MM.1S (cell line): ENCODE results near the gene KRT78.

ENCODE experiments used
- DNase-seq: peaks from one replicate; pipeline ENCODE4 v3.0.0-alpha.2; 2015
- H2AFZ ChIP-seq: fragments of 300-600 bp; sonication (generic); 2 replicates; pipeline ENCODE4 v1.6.0; 2016; ENCODE audit warnings: antibody characterized with exemption, low read length
- H3F3A ChIP-seq: fragments of 300-600 bp; sonication (generic); 2 replicates; pipeline ENCODE4 v1.6.1; 2016; ENCODE audit warnings: mild to moderate bottlenecking, antibody characterized with exemption, low read length, moderate library complexity, mixed read lengths; ENCODE audit not compliant: insufficient read depth
- H3K27ac ChIP-seq: fragments of 300-600 bp; sonication (generic); 2 replicates; pipeline ENCODE4 v1.5.1; 2016; ENCODE audit warnings: mild to moderate bottlenecking, low read length
- H3K27me3 ChIP-seq: fragments of 300-600 bp; sonication (generic); replicated peaks from 2 replicates; pipeline ENCODE4 v1.6.0; 2016; ENCODE audit warnings: low read length; ENCODE audit not compliant: insufficient read depth
- H3K36me3 ChIP-seq: fragments of 300-600 bp; sonication (generic); replicated peaks from 2 replicates; pipeline ENCODE4 v1.6.1; 2016; ENCODE audit warnings: mild to moderate bottlenecking, low read length, mixed read lengths; ENCODE audit not compliant: insufficient read depth
- H3K4me1 ChIP-seq: fragments of 300-600 bp; sonication (generic); 2 replicates; pipeline ENCODE4 v1.6.1; 2016; ENCODE audit warnings: low read length, mixed read lengths
- H3K4me2 ChIP-seq: fragments of 300-600 bp; sonication (generic); 2 replicates; pipeline ENCODE4 v1.6.0; 2016; ENCODE audit warnings: low read depth, low read length
- H3K4me3 ChIP-seq: fragments of 300-600 bp; sonication (generic); 2 replicates; pipeline ENCODE4 v1.5.1; 2016; ENCODE audit warnings: low read length, mixed read lengths
- H3K79me2 ChIP-seq: fragments of 300-600 bp; sonication (generic); 2 replicates; pipeline ENCODE4 v1.6.1; 2016; ENCODE audit warnings: mixed run types, low read length, mixed read lengths
- H3K9ac ChIP-seq: fragments of 300-600 bp; sonication (generic); 2 replicates; pipeline ENCODE4 v1.6.1; 2016; ENCODE audit warnings: low read length, mixed read lengths
- H3K9me2 ChIP-seq: fragments of 300-600 bp; sonication (generic); replicated peaks from 2 replicates; pipeline ENCODE4 v1.6.1; 2016; ENCODE audit warnings: mild to moderate bottlenecking, low read length, mixed read lengths; ENCODE audit not compliant: insufficient read depth
- H3K9me3 ChIP-seq: fragments of 300-600 bp; sonication (generic); replicated peaks from 2 replicates; pipeline ENCODE4 v1.6.1; 2016; ENCODE audit warnings: mild to moderate bottlenecking, low read length, mixed read lengths; ENCODE audit not compliant: insufficient read depth
- H4K20me1 ChIP-seq: fragments of 300-600 bp; sonication (generic); 2 replicates; pipeline ENCODE4 v1.6.1; 2016; ENCODE audit warnings: mild to moderate bottlenecking, low read length, moderate library complexity, mixed read lengths; ENCODE audit not compliant: insufficient read depth
- CTCF ChIP-seq: fragments of 300-600 bp; sonication (generic); IDR thresholded peaks from 2 replicates; pipeline ENCODE4 v1.5.1; 2016; ENCODE audit warnings: antibody characterized with exemption, low read length, mixed read lengths
- EZH2 ChIP-seq: fragments of 300-600 bp; sonication (generic); optimal IDR thresholded peaks from 2 replicates; pipeline ENCODE3; 2017; ENCODE audit warnings: low read depth, mild to moderate bottlenecking, antibody characterized with exemption, low read length, mixed read lengths
- EZH2phosphoT487 ChIP-seq: fragments of 300-600 bp; sonication (generic); IDR thresholded peaks from 2 replicates; pipeline ENCODE4 v1.6.1; 2018; ENCODE audit warnings: antibody characterized with exemption, low read length

The KRT78 gene

GRCh38 chr12:52848661-52849255 lies at the start of gene KRT78:
Gene KRT78, minus strand, starts transcription at chr12:52848994. Its CDS starts 64 bp downstream, at chr12:52848930.
- no peak for TF ChIP-seq EZH2
- no peak for TF ChIP-seq EZH2phosphoT487
- no peak for TF ChIP-seq CTCF

GRCh38 chr12:52896190-52897100 lies 47.7 kb upstream of the KRT78 start:
- no peak for DNase-seq
- no peak overlapping the region for H2AFZ ChIP-seq
- no peaks in the 10 kb centered on the region for H3K79me2 ChIP-seq
- no peak overlapping the region for H3K4me2 ChIP-seq
- H3K36me3 ChIP-seq: no peaks in the 10 kb centered on the region
- H3K9ac ChIP-seq: no peak overlapping the region
- TF ChIP-seq CTCF (no peak), EZH2 (no peak), EZH2phosphoT487 (no peak)
- no peaks in the 10 kb centered on the region for H3K9me3 ChIP-seq
- H4K20me1 ChIP-seq: no peaks in the 10 kb centered on the region
- H3K9me2 ChIP-seq: no peaks in the 10 kb centered on the region
- no peak overlapping the region for H3K4me3 ChIP-seq
- H3F3A ChIP-seq: no peaks in the 10 kb centered on the region
- H3K27me3 ChIP-seq: peaks cover 35% of the 10 kb centered on the region
- H3K27ac ChIP-seq: no peak overlapping the region
- H3K4me1 ChIP-seq: no peaks in the 10 kb centered on the region

More at GRCh38 chr12:52848661-52849255, at the start of gene KRT78:
- no peaks in the 10 kb centered on the region for H3F3A ChIP-seq
- no peaks in the 10 kb centered on the region for H3K79me2 ChIP-seq
- H3K4me3 ChIP-seq: no peak within 1 kb of the TSS
- no peaks in the 10 kb centered on the region for H3K36me3 ChIP-seq
- H2AFZ ChIP-seq: no peak within 1 kb of the TSS
- H4K20me1 ChIP-seq: no peaks in the 10 kb centered on the region
- H3K4me2 ChIP-seq: no peak within 1 kb of the TSS
- no peaks in the 10 kb centered on the region for H3K9me2 ChIP-seq
- no peak within 1 kb of the TSS for H3K9ac ChIP-seq
- H3K9me3 ChIP-seq: no peaks in the 10 kb centered on the region
- peaks cover 88% of the 10 kb centered on the region for H3K27me3 ChIP-seq
- DNase-seq: no peak
- no peaks in the 10 kb centered on the region for H3K4me1 ChIP-seq
- H3K27ac ChIP-seq: no peak within 1 kb of the TSS

GRCh38 chr12:52895726-52896189 lies 47.0 kb upstream of the KRT78 start:
- Histone ChIP-seq H3K4me3 (no peak overlapping the region), H4K20me1 (no peaks in the 10 kb centered on the region), H3K9me2 (no peaks in the 10 kb centered on the region), H3K79me2 (no peaks in the 10 kb centered on the region), H3K9me3 (no peaks in the 10 kb centered on the region), H3F3A (no peaks in the 10 kb centered on the region), H2AFZ (no peak overlapping the region), H3K27me3 (peaks cover 28% of the 10 kb centered on the region), H3K4me2 (no peak overlapping the region), H3K36me3 (no peaks in the 10 kb centered on the region), H3K27ac (no peak overlapping the region), H3K9ac (no peak overlapping the region), H3K4me1 (no peaks in the 10 kb centered on the region)
- TF ChIP-seq EZH2phosphoT487 (no peak), EZH2 (no peak), CTCF (no peak)
- no peak for DNase-seq
